ENCODE data around the gene CDX1. TPM values are rescaled to one million over a fixed set of nuclear protein-coding genes. Genes with fewer than 3 reads are reported as not detected.

Gene CDX1
- total RNA-seq, 2 experiments from 2014 or later: not detected

DNA sequence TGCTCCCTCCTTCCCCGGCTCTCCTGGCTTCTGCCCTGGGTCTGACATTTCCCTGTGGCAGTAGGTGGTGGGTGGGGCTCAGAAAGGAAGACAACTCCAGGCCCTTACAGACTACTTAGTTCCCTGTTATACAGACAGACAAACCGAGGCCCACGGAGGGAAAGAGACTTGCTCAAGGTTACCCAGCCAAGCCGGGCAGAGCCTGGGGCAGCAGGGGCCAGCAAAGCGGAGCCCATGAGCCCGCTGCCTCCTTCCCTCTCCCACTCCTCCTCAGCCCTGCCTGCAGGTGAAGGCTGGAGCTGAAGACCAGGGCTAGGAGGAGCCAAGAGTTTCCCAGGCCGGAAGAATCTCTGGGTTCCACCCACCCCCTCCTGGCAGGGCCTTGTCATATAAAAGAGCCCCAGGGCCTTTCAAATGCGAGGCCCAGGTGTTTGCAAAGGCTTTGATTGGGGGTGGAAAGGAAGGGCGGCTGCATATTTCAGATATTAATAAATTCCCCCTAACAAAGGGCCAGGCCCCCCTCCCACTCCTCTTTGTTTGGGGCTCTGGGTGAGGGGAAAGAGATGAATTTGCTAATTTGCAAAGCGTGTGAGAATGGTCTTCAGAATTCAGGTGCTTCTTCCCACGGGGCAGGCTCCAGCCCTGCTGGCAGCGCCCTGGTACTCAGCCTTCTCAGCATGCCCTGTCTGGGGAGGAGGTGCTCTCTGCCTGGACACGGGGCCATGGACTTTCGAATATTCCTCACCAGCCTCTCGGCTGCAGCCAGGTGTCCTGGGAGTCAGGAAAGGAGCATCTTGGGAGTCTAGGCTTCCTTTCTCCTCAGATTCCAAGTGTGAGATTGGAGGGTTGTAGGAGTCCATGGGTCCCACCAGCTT lies 44.8 kb downstream of the CDX1 start:
- ATAC-seq (ENCODE audit: poor library complexity): no peak
- TF ChIP-seq, protein P1, sequence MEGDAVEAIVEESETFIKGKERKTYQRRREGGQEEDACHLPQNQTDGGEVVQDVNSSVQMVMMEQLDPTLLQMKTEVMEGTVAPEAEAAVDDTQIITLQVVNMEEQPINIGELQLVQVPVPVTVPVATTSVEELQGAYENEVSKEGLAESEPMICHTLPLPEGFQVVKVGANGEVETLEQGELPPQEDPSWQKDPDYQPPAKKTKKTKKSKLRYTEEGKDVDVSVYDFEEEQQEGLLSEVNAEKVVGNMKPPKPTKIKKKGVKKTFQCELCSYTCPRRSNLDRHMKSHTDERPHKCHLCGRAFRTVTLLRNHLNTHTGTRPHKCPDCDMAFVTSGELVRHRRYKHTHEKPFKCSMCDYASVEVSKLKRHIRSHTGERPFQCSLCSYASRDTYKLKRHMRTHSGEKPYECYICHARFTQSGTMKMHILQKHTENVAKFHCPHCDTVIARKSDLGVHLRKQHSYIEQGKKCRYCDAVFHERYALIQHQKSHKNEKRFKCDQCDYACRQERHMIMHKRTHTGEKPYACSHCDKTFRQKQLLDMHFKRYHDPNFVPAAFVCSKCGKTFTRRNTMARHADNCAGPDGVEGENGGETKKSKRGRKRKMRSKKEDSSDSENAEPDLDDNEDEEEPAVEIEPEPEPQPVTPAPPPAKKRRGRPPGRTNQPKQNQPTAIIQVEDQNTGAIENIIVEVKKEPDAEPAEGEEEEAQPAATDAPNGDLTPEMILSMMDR (IDR thresholded peaks at IDR 0.05): no peak

GRCh38 chr5:150213530-150213929 lies 47.0 kb downstream of the CDX1 start:
- Mint-ChIP-seq H3K27ac (no peak overlapping the region), H3K4me1 (ENCODE audit: low read depth) (peaks cover 8% of the 10 kb centered on the region), H3K27me3 (peaks cover 23% of the 10 kb centered on the region), H3K4me3 (no peak overlapping the region), H3K36me3 (ENCODE audit: low read depth) (no peaks in the 10 kb centered on the region), H3K9me3 (no peaks in the 10 kb centered on the region)
- Histone ChIP-seq H3K36me3 (ENCODE audit: insufficient read depth, low read length) (no peaks in the 10 kb centered on the region), H3K4me3 (ENCODE audit: low read length) (no peak overlapping the region), H3K27me3 (ENCODE audit: control insufficient read depth in 1 of 2, insufficient read depth in 2 of 2, low read length in 2 of 2) (peaks cover 10 to 12% of the 10 kb centered on the region in 2 experiments), H3K27ac (ENCODE audit: low read depth in 1 of 2, low read length in 2 of 2) (no peak overlapping the region), H3K9me3 (ENCODE audit: control insufficient read depth in 1 of 2, insufficient read depth in 1 of 2, low read length in 2 of 2) (no peaks in the 10 kb centered on the region), H3K4me1 (ENCODE audit: insufficient read depth, low read length) (peaks cover 17% of the 10 kb centered on the region)
- no peak for DNase-seq
- intact Hi-C loops (cut with DNase I, micrococcal nuclease): no loop called here
- ChIA-PET CTCF (no interaction called here), POLR2A (no interaction called here)
- no peak for ATAC-seq (ENCODE audit: poor library complexity)
- TF ChIP-seq, protein P1 (IDR thresholded peaks at IDR 0.05): no peak

More for the DNA sequence above, 44.8 kb downstream of the CDX1 start:
- Mint-ChIP-seq H3K36me3 (ENCODE audit: low read depth) (no peaks in the 10 kb centered on the region), H3K27ac (no peak overlapping the region), H3K27me3 (peaks cover 19% of the 10 kb centered on the region), H3K9me3 (no peaks in the 10 kb centered on the region), H3K4me3 (no peak overlapping the region), H3K4me1 (ENCODE audit: low read depth) (peaks cover 10% of the 10 kb centered on the region)
- CTCF ChIA-PET: no interaction called here
- H3K36me3 ChIP-seq (ENCODE audit: insufficient read depth, low read length): no peaks in the 10 kb centered on the region
- DNase-seq: no peak
- intact Hi-C loops (cut with DNase I, micrococcal nuclease): no loop called here
- no peak overlapping the region for H3K27ac ChIP-seq (ENCODE audit: low read depth in 1 of 2, low read length in 2 of 2)
- H3K9me3 ChIP-seq (ENCODE audit: control insufficient read depth in 1 of 2, insufficient read depth in 1 of 2, low read length in 2 of 2): peaks cover 0 to 4% of the 10 kb centered on the region in 2 experiments
- H3K27me3 ChIP-seq (ENCODE audit: control insufficient read depth in 1 of 2, insufficient read depth in 2 of 2, low read length in 2 of 2): peaks cover 8% of the 10 kb centered on the region in 2 experiments
- H3K4me3 ChIP-seq (ENCODE audit: low read length): no peak overlapping the region
- H3K4me1 ChIP-seq (ENCODE audit: insufficient read depth, low read length): peaks cover 15% of the 10 kb centered on the region
- POLR2A ChIA-PET: no interaction called here

- H3K36me3 Mint-ChIP-seq (ENCODE audit: low read depth): no peaks in the 10 kb centered on the region
- ATAC-seq (ENCODE audit: poor library complexity): no peak
Observed at GRCh38 chr5:150214289-150214688, 47.7 kb downstream of the CDX1 start.

More at GRCh38 chr5:150214289-150214688, 47.7 kb downstream of the CDX1 start:
- intact Hi-C loops (cut with DNase I, micrococcal nuclease): no loop called here
- H3K27ac Mint-ChIP-seq: no peak overlapping the region
- ChIA-PET POLR2A (no interaction called here), CTCF (no interaction called here)
- peaks cover 5 to 6% of the 10 kb centered on the region in 2 experiments for H3K27me3 ChIP-seq (ENCODE audit: control insufficient read depth in 1 of 2, insufficient read depth in 2 of 2, low read length in 2 of 2)
- DNase-seq: no peak
- H3K9me3 Mint-ChIP-seq: no peaks in the 10 kb centered on the region
- TF ChIP-seq, protein P1 (IDR thresholded peaks at IDR 0.05): no peak
- H3K4me1 Mint-ChIP-seq (ENCODE audit: low read depth): peaks cover 4% of the 10 kb centered on the region
- H3K27me3 Mint-ChIP-seq: peaks cover 17% of the 10 kb centered on the region
- no peak overlapping the region for H3K4me3 ChIP-seq (ENCODE audit: low read length)
- no peaks in the 10 kb centered on the region for H3K36me3 ChIP-seq (ENCODE audit: insufficient read depth, low read length)
- no peak overlapping the region for H3K4me3 Mint-ChIP-seq
- H3K27ac ChIP-seq (ENCODE audit: low read depth in 1 of 2, low read length in 2 of 2): no peak overlapping the region
- H3K9me3 ChIP-seq (ENCODE audit: control insufficient read depth in 1 of 2, insufficient read depth in 1 of 2, low read length in 2 of 2): no peaks in the 10 kb centered on the region
- peaks cover 9% of the 10 kb centered on the region for H3K4me1 ChIP-seq (ENCODE audit: insufficient read depth, low read length)
